ENCODE measurements around the gene ZNF526. TPM values are rescaled to one million over a fixed set of nuclear protein-coding genes. Genes with fewer than 3 reads are reported as not detected.

The ZNF526 gene
- polyA plus RNA-seq, 1 donor from 2014 or later, result 2.1 TPM

DNA sequence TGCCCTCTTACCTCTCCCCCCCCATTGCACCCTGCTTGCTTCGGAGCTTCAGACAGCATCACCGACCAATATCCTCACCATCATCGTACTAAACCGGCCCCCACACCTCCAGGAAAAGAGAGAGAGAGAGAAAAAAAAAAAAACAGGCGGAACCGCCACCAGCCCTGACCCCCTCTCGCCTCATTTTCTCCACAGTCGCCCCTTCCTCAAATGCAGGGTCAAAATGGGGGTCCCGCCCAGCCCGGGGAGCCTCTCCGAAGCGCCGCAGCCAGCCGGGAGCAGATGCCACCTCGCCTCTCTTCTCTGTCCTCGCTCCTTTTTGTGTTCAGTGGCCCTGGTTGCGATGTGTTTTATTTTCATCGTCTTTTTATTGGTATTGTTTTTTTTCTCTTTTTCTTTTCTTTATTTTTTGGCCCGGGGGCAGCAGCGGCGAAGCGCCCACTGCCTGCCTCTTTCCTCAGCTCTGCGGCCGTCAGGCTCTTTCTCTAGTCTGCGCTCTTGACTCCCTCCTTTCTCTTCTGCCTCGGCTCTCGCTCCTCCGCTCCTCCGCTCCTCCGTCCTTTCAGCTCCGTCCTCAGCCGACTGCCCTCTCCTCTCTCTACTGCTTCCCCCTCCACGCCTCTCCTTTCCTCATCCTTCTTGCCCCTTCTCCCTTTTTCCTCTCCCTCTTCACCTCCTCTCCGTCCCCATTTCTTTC lies 44.0 kb upstream of the ZNF526 start:
- no peaks in the 10 kb centered on the region for H3K9me2 ChIP-seq (ENCODE audit: insufficient read depth, low read length)
- H3K36me3 ChIP-seq (ENCODE audit: insufficient read depth, low read length), result no peaks in the 10 kb centered on the region
- no peaks in the 10 kb centered on the region for H3K9me3 ChIP-seq (ENCODE audit: low read length)
- H3F3A ChIP-seq (ENCODE audit: insufficient read depth, low read length, poor library complexity, severe bottlenecking), result peaks cover 7% of the 10 kb centered on the region
- H3K9ac ChIP-seq (ENCODE audit: low read length), result peak overlapping the region; percentile 100
- TF ChIP-seq EP300 (conservative IDR thresholded peaks at IDR 0.05; ENCODE audit: poor library complexity, severe bottlenecking) (no peak), MXI1 (conservative IDR thresholded peaks at IDR 0.05; ENCODE audit: poor library complexity, severe bottlenecking) (no peak), TAF1 (IDR thresholded peaks at IDR 0.05; ENCODE audit: low read depth) (no peak), SMC3 (conservative IDR thresholded peaks at IDR 0.05; ENCODE audit: poor library complexity) (no peak), POLR2AphosphoS5 (IDR thresholded peaks at IDR 0.05) (peak; percentile 28), RAD21 (conservative IDR thresholded peaks at IDR 0.05) (no peak), EZH2 (IDR thresholded peaks at IDR 0.05; ENCODE audit: borderline replicate concordance, insufficient read depth, low read length, poor library complexity, severe bottlenecking) (no peak)
- TF ChIP-seq, protein P1, sequence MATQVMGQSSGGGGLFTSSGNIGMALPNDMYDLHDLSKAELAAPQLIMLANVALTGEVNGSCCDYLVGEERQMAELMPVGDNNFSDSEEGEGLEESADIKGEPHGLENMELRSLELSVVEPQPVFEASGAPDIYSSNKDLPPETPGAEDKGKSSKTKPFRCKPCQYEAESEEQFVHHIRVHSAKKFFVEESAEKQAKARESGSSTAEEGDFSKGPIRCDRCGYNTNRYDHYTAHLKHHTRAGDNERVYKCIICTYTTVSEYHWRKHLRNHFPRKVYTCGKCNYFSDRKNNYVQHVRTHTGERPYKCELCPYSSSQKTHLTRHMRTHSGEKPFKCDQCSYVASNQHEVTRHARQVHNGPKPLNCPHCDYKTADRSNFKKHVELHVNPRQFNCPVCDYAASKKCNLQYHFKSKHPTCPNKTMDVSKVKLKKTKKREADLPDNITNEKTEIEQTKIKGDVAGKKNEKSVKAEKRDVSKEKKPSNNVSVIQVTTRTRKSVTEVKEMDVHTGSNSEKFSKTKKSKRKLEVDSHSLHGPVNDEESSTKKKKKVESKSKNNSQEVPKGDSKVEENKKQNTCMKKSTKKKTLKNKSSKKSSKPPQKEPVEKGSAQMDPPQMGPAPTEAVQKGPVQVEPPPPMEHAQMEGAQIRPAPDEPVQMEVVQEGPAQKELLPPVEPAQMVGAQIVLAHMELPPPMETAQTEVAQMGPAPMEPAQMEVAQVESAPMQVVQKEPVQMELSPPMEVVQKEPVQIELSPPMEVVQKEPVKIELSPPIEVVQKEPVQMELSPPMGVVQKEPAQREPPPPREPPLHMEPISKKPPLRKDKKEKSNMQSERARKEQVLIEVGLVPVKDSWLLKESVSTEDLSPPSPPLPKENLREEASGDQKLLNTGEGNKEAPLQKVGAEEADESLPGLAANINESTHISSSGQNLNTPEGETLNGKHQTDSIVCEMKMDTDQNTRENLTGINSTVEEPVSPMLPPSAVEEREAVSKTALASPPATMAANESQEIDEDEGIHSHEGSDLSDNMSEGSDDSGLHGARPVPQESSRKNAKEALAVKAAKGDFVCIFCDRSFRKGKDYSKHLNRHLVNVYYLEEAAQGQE (IDR thresholded peaks at IDR 0.05; ENCODE audit: borderline replicate concordance), result peak; percentile 78
- TF ChIP-seq, protein P2, sequence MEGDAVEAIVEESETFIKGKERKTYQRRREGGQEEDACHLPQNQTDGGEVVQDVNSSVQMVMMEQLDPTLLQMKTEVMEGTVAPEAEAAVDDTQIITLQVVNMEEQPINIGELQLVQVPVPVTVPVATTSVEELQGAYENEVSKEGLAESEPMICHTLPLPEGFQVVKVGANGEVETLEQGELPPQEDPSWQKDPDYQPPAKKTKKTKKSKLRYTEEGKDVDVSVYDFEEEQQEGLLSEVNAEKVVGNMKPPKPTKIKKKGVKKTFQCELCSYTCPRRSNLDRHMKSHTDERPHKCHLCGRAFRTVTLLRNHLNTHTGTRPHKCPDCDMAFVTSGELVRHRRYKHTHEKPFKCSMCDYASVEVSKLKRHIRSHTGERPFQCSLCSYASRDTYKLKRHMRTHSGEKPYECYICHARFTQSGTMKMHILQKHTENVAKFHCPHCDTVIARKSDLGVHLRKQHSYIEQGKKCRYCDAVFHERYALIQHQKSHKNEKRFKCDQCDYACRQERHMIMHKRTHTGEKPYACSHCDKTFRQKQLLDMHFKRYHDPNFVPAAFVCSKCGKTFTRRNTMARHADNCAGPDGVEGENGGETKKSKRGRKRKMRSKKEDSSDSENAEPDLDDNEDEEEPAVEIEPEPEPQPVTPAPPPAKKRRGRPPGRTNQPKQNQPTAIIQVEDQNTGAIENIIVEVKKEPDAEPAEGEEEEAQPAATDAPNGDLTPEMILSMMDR (IDR thresholded peaks at IDR 0.05; ENCODE audit: poor library complexity, severe bottlenecking), result no peak
- peaks cover 46% of the 10 kb centered on the region for H3K79me2 ChIP-seq (replicated peaks; ENCODE audit: insufficient read depth, low read length)
- H3K4me3 ChIP-seq (ENCODE audit: low read length), result peak overlapping the region; percentile 87
- H4K20me1 ChIP-seq (ENCODE audit: insufficient read depth), result no peaks in the 10 kb centered on the region
- peak overlapping the region; percentile 11 for H2AFZ ChIP-seq (ENCODE audit: low read depth, low read length)
- H3K27ac ChIP-seq (ENCODE audit: low read length), result peak overlapping the region; percentile 100
- peak overlapping the region; percentile 100 for H3K4me2 ChIP-seq (ENCODE audit: low read length)
- H3K27me3 ChIP-seq (ENCODE audit: insufficient read depth, low read depth, low read length), result no peaks in the 10 kb centered on the region

DNA sequence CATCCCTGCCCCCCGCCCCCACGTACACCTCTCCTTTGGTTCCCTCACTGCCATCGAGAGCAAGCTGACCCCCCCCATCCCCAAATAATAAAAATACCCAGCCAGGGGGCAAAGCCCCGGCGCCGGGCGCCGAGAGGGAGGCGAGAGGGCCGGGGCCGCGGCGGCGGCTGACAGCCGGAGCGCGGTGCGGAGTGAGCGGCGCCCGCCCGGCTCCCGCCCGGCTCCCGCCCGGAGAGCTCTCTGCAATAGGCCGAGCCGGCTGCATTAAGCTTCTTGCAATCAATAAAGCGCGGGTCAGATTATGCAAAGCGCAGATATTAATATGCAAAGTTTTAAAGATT lies 43.5 kb upstream of the ZNF526 start:
- peak overlapping the region; percentile 11 for H2AFZ ChIP-seq (ENCODE audit: low read depth, low read length)
- H3K27me3 ChIP-seq (ENCODE audit: insufficient read depth, low read depth, low read length), result no peaks in the 10 kb centered on the region

More for the DNA sequence above, 43.5 kb upstream of the ZNF526 start:
- H3K4me2 ChIP-seq (ENCODE audit: low read length), result no peak overlapping the region
- H3K9ac ChIP-seq (ENCODE audit: low read length), result peak overlapping the region; percentile 100
- peaks cover 7% of the 10 kb centered on the region for H3F3A ChIP-seq (ENCODE audit: insufficient read depth, low read length, poor library complexity, severe bottlenecking)
- H3K4me3 ChIP-seq (ENCODE audit: low read length), result peak overlapping the region; percentile 87
- no peaks in the 10 kb centered on the region for H3K9me2 ChIP-seq (ENCODE audit: insufficient read depth, low read length)
- TF ChIP-seq POLR2AphosphoS5 (IDR thresholded peaks at IDR 0.05) (no peak), TAF1 (IDR thresholded peaks at IDR 0.05; ENCODE audit: low read depth) (peak; percentile 2)
- H3K27ac ChIP-seq (ENCODE audit: low read length), result peak overlapping the region; percentile 100
- H3K79me2 ChIP-seq (replicated peaks; ENCODE audit: insufficient read depth, low read length), result peaks cover 46% of the 10 kb centered on the region
- no peaks in the 10 kb centered on the region for H4K20me1 ChIP-seq (ENCODE audit: insufficient read depth)
- H3K9me3 ChIP-seq (ENCODE audit: low read length), result no peaks in the 10 kb centered on the region
- no peaks in the 10 kb centered on the region for H3K36me3 ChIP-seq (ENCODE audit: insufficient read depth, low read length)

Data from neural cell (in vitro differentiated cells).